ENCODE measurements around the gene CHD9.
A peak's percentile ranks its signal among the peaks of the same experiment; 100 is the strongest.

CHD9 gene

GRCh38 chr16:53097190-53097589 is 42.4 kb downstream of the CHD9 start:
- DNase-seq, result no peak

- peak; percentile 90 for DNase-seq
These were observed 43.9 kb downstream of the CHD9 start for GRCh38 chr16:53098526-53099317.

GRCh38 chr16:53099318-53100130 is 44.7 kb downstream of the CHD9 start:
- DNase-seq, result peak; percentile 85

- DNase-seq, result no peak
These were observed 45.4 kb downstream of the CHD9 start for GRCh38 chr16:53100131-53100748.

GRCh38 chr16:53100889-53101288 is 46.1 kb downstream of the CHD9 start:
- DNase-seq, result no peak

GRCh38 chr16:53103811-53104210 is 49.0 kb downstream of the CHD9 start:
- no peak for DNase-seq

GRCh38 chr16:53105565-53105964 is 50.8 kb downstream of the CHD9 start:
- DNase-seq, result no peak

- DNase-seq, result peak; percentile 17
These were observed 56.4 kb downstream of the CHD9 start for GRCh38 chr16:53111078-53111791.

GRCh38 chr16:53112015-53112414 is 57.2 kb downstream of the CHD9 start:
- DNase-seq, result no peak

GRCh38 chr16:53115047-53115446 is 60.3 kb downstream of the CHD9 start:
- DNase-seq, result no peak

GRCh38 chr16:53115773-53116172 is 61.0 kb downstream of the CHD9 start:
- DNase-seq, result no peak

GRCh38 chr16:53121043-53121620 is 66.3 kb downstream of the CHD9 start:
- no peak for DNase-seq

GRCh38 chr16:53121661-53122060 is 66.9 kb downstream of the CHD9 start:
- no peak for DNase-seq

GRCh38 chr16:53123747-53124146 is 69.0 kb downstream of the CHD9 start:
- DNase-seq, result no peak

GRCh38 chr16:53126390-53126789 is 71.6 kb downstream of the CHD9 start:
- DNase-seq, result no peak

- DNase-seq, result no peak
These were observed 74.7 kb downstream of the CHD9 start for GRCh38 chr16:53129281-53130158.

GRCh38 chr16:53130159-53131049 is 75.6 kb downstream of the CHD9 start:
- DNase-seq, result peak; percentile 98

GRCh38 chr16:53131050-53131362 is 76.2 kb downstream of the CHD9 start:
- DNase-seq, result peak; percentile 25

- DNase-seq, result peak; percentile 80
These were observed 76.7 kb downstream of the CHD9 start for GRCh38 chr16:53131363-53132071.

GRCh38 chr16:53132406-53132805 is 77.6 kb downstream of the CHD9 start:
- DNase-seq, result no peak

All from suppressor macrophage treated with lipopolysaccharide for 4 hours (primary cell).